CD4-positive, alpha-beta T cell treated with Interleukin-15 for 1 hour (primary cell): Measurements from ENCODE around the gene VAPA.
"Not testable (repeated sequence)": the region's sequence is repeated elsewhere in the genome, so short reads cannot be mapped to it uniquely, and the experiment has no call there.

ENCODE experiments used
- DNase-seq: peaks from one replicate; pipeline ENCODE4 v3.0.0-alpha.2; 2020

The VAPA gene

GRCh38 chr18:9886005-9886348 lies 27.8 kb upstream of the VAPA start:
- no peak for DNase-seq

DNA sequence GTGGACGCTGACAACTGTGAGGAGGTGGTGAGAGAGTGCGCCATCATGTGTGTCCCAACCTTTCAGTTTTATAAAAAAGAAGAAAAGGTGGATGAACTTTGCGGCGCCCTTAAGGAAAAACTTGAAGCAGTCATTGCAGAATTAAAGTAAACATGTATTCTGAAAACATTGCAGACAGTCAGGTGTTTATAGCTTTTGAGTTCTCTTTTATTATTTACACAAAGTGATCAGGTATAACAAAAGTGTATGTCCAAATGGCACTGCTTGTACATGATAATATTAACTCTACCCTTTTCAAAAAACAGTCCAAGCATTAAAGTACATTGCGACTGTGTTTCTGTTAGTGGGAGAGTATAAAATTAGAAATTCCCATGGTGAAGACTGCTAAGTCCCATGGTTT lies 25.8 kb upstream of the VAPA start:
- DNase-seq: no peak

GRCh38 chr18:9890196-9890595 lies 23.6 kb upstream of the VAPA start:
- DNase-seq: no peak

DNA sequence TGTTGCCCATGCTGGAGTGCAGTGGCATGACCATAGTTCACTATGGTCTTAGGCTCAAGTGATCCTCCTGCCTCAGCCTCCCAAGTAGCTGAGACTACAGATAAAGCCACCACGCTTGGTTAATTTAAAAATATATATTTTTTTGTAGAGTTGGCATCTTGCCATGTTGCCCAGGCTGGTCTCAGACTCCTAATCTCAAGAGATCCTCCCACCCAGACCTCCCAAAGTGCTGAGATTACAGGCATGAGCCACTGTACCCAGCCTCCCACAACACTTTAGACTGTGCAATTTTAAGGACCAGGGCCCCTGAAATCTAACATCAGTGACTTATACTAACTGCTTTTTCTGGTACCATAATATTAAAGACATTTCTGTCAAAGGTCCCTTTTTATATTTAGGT lies 22.9 kb upstream of the VAPA start:
- no peak for DNase-seq

DNA sequence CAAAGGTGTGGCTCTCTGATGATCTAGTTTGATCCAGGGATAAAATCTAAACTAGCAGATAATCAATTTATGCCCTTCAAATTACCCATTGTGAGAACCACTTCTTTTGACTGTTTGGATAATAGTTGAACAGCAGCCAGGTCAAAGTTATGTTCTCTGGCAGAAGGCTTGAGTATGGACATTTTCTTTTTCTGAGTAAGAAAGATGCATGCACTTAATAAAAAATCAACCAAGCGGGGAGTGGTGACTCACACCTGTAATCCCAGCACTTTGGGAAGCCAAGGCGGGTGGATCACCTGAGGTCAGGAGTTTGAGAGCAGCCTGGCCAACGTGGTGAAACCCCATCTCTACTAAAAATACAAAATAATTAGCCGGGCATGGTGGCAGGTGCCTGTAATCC lies 22.3 kb upstream of the VAPA start:
- not testable (repeated sequence) for DNase-seq

DNA sequence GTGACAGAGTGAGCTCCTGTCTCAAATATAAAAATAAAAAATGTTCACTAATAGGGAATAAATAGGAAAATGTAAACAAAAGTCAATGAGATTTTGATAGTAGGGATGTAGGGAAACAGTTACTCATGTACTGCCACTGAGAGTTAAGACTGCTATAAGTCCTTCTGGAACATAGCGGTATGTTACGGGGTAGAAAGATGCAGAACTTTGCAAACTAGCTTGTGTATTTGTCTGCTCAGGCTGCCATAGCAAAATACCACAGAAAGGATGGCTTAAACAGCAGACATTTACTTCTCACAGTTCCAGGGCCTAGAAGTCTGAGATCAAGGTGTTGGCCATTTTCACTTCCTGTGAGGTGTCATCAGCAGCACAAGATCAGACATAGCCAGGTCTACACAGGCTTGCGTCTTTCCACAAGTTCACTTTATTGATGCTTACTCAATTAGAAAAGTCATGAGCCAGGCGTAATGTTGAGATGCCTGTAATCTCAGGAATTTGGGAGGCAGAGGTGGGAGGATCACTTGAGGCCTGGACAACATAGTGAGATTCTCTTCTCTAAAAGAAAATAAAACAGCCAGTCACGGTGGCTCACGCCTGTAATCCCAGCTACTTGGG lies 19.3 kb upstream of the VAPA start:
- DNase-seq: no peak

- no peak for DNase-seq
Measured at GRCh38 chr18:9897129-9897528, 16.7 kb upstream of the VAPA start.

- not testable (repeated sequence) for DNase-seq
Measured at GRCh38 chr18:9897787-9898291, 16.0 kb upstream of the VAPA start.

GRCh38 chr18:9898792-9899549 lies 14.8 kb upstream of the VAPA start:
- DNase-seq: no peak

- not testable (repeated sequence) for DNase-seq
Measured at GRCh38 chr18:9899550-9899930, 14.3 kb upstream of the VAPA start.

- DNase-seq: no peak
Measured at GRCh38 chr18:9900699-9901098, 13.1 kb upstream of the VAPA start.

GRCh38 chr18:9901377-9901776 lies 12.4 kb upstream of the VAPA start:
- DNase-seq: no peak

GRCh38 chr18:9902264-9902663 lies 11.6 kb upstream of the VAPA start:
- DNase-seq: not testable (repeated sequence)

- no peak for DNase-seq
Measured at GRCh38 chr18:9902832-9903231, 11.0 kb upstream of the VAPA start.

DNA sequence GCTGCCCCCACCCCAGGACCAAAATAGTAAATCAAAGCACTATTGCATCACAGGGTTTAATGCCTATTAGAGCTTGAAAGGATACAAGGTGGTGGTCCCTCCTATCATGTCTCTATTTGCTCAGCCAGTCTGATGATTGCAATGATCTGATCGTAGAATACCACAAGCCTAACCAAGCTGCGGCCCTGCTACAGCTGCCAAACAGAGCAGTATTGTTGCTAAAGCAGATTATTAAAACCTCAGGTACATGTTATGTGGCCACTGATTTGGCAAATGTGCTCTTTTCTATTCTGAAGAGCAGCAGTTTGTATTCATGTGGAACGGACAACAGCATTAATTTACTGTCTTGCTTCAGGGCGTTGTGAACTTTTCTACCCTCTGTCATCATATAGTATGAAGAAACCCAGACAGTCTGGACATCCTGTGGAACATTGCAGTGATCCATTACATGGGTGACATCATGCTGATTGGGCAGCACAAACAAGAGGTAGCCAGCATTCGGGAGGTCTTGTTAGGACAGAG lies 8.4 kb upstream of the VAPA start:
- DNase-seq: no peak

DNA sequence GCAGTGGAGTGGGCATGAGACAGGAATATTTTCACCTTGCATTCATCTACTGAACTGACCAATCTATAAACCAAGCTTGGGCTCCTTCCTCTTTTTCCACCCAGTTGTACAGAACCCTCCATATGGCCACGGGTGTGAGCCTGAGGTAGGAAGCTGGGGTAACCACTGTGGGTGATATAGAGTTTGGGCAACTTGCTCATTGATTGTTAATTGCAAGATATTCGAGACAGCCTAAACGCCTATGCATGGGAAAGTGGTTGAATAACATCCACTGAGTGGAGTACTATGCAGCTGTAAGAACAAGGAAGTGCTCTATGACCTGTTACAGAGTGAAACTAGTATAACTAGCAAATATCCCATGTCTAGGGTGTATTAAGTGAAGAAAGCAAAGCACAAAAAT lies 7.3 kb upstream of the VAPA start:
- DNase-seq: no peak

DNA sequence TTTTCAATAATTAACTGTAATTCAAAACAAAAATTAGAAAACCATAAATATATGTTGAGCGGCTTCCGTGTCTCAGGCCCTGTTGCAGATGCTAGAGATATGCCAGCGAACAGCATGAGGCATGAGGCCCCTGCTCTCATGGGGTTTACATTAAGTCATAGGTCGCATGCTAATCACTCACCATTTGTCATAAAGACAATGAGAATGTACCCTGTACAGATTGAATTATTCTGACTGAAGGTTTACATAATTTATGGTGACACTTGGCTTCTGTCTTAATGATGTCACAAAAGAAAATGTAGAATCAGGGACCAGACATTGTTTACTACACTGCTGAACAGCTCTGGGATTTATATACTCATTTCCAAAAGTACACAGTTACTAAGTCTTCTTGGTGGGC lies 5.9 kb upstream of the VAPA start:
- DNase-seq: no peak

- no peak for DNase-seq
Measured at GRCh38 chr18:9910071-9910470, 3.7 kb upstream of the VAPA start.

DNA sequence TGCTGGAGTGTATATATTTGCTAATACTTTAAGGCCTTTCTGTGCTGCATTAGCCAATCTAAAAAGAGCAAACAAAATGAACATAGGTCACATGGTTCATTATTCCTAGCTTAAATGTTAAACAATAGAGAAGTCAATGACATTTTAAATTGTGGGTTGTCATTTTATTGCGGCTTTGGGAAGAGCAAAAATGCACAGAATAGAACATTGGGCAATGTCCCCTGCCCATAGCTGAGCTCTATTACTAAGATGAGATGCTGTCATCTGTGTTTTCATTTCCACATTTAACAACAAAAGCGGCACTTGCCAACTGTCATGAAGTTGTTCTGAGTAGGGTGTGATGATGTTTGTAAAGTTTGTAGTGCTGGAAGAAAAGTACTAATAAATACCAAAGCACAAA lies 3.2 kb upstream of the VAPA start:
- DNase-seq: no peak

DNA sequence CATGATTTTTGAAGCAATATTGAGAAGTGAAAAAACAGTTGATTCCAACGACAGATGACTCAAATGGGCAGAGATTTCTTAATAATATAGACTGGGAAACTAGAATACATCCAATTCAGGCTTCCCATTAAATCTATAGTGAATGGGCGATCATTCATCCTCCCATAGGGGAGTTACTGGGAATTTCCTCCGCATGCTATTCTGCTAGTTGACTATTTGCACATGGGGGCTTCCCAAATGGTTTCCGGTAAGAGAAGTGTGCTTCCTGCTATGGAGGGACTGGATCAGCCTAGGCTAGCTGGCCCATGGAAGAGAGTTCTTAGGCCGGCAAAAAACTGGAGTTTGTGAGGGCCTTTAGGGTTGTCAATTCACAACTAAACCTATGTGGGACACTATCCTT lies 2.6 kb upstream of the VAPA start:
- no peak for DNase-seq

DNA sequence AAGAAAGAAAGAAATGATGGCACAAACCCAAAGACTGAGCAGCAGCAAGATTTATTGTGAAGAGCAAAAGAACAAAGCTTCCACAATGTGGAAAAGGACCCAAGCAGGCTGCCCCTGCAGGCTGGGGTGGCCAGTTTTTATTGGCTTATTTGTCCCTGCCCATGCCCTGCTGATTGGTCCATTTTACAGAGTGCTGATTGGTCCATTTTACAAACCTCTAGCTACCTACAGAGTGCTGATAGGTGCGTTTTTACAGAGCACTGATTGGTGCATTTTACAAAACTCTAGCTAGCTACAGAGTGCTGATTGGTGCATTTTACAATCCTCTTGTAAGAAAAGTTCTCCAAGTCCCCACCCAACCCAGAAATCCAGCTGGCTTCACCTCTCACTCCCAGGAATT lies 1.5 kb upstream of the VAPA start:
- DNase-seq: not testable (repeated sequence)

DNA sequence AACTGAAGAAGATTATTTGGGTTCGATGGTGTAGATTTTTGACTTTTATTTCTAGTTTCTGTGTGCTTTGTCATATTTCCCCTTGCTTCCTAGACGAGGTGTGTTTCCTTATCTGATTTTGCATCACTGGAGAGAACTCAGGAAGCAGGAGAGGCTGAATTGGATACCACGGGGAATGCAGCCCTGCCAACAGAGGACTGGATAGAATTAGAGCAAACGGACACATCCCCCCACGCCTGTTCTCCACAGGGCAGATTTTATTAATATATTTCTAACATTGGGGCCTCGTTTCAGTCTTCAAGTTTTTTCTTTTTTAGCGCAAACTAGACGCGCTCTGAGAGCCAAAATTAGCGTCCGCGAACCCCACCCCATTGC lies 678 bp upstream of the VAPA start:
- no peak for DNase-seq

GRCh38 chr18:9914334-9914583 lies 443 bp downstream of the VAPA start:
- DNase-seq: no peak

DNA sequence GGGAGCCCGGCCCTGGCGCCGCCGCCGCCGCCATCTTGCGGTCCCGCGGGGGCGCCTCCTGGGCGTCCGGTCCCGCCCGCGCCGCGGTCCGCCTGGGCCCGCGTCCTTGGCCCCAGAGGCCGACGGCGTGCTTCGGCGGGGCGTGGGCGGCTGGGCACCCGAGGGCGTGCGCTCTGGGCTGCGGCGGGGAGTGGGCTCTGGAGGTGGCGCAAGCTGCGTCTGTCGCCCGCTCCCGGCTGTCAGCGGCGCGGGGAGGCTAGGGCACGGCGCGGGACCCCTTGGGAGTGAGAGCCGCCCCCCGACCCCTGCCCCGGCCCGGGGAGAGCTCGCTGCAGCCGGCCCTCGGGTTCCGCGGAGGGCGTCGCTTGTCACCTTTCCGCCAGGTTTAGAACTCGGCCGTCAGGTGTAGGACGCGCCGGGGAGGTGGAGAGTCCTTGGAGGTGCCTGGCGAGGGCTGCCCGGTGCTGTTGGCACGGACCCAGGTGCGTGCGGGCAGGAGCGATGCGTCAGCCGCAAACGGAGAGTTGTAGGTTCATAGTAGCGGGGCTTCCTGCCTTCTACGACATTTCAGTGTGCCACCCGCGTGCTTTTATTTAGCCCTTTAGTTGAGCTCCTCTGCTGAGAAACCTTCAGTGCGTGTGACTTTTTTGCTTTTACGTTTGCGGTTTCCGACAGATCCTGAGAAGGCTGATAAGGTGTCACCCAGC lies 921 bp downstream of the VAPA start:
- DNase-seq: peak; percentile 80
